ENCODE measurements around the gene GNS.

GNS gene

DNA sequence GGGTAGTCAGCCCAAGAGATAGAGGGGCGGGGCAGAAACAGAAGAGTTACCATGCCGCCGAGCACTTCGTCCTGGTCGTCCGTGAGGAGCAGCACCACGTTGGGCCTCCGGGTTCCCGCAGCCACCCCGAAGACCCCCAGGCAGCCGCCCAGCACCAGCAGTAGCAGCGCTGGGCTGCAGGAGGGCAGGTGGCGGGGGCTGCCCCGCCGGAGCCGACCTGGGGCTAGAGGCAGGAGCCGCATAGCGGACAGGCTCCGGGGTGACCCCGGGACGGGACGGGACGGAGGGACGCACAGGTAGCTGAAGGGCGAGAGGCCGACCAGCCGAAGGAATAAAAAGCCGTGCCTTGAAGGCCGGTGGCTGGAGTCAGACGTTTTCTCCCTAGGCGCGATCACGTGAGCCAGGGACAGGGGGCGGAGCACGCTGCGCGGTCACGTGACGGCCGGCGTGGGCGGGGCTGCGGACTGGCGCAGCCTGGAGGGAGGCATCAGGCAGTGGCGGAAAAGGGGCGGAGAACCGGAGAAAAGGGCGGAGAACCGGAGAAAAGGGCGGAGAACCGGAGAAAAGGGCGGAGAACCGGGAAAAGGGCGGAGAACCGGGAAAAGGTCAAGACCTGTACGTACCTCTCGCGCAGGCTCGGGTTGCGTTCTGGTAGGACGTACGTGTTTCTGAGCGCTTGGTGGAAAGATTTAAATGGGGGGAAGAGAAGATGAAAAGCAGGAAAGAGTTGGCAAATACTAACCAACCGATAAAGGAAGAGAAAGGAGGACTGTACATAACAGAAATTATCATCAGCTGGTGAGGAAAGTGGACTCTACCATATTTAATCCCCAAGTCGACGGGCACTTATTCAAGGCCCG is at the start of gene GNS:
TSS of gene GNS (minus strand) at position 372 of the 860 bp plus-strand sequence. CDS start at position 242, 130 bp downstream.
- peak; percentile 88 to 93 for DNase-seq (ENCODE audit: low read depth in 2 of 2)

DNA sequence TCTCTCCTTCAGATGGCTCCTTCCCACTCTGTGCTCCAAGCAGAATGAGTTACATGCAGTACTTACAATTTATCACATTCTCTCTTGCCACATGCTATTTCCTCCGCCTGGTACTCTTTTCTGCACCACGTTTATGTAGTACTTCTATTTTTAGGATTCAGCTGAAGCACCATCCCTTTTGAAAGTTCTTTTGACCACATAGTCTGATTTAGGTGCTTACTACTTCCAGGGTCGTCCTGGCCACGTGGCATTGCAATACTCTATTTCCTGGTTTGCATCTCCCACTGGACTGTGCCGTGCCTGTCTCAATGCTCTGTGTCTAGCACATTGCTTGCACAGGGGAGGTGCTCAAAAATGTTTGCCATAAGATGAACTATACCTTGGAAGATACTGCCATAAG is 48.9 kb upstream of the GNS start:
- no peak for DNase-seq (ENCODE audit: low read depth in 2 of 2)

DNA sequence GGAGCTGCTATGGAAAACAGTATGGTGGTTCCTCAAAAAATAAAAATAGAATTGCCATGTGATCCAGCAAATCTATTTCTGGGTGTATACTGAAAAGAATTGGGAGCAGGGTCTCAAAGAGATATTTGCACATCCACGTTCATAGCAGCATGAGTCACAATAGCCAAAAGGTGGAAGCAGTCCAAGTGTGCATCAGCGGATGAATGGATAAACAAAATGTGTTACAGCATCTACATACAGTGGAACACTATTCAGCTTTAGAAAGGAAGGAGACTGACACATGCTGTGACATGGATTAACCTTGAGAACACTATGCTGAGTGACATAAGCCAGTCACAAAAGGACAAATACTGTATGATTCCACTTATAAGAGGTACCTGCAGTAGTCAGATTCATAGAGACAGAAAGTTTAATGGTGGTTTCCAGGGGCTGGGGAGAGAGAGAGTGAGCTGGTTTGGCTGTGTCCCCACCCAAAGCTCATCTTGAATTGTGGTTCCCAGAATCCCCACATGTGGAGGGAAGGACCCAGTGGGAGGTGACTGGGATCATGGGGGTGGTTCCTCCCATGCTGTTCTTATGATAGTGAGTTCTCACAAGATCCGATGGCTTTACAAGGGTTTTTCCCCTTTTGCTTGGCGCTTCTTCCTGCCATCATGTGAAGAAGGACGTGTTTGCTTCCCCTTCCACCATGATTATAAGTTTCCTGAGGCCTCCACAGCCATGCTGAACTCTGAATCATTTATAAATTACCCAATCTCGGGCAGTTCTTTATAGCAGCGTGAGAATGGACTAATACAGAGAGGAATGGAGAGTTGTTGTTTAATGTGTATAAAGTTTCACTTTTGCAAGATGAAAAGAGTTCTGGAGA is 47.6 kb upstream of the GNS start:
- no peak for DNase-seq (ENCODE audit: low read depth in 2 of 2)

DNA sequence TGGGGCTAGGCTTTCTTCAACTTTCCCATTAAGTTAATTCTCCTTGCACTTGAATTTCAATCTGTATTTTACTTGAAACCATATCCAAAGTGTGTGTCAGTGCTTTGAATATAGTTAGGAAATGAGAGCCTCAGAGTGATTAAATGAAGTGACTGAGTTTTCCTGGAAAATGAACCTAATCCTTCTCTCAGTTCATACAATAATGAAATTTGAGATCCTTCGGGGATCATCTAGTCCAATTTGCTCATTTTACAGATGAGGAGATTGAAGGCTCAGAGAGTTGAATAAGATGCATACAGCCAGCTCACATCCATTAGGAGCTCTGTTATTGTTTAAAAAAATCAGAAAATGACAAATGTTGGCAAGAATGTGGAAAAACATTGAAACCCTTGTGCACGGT is 47.0 kb upstream of the GNS start:
- no peak for DNase-seq (ENCODE audit: low read depth in 2 of 2)

DNA sequence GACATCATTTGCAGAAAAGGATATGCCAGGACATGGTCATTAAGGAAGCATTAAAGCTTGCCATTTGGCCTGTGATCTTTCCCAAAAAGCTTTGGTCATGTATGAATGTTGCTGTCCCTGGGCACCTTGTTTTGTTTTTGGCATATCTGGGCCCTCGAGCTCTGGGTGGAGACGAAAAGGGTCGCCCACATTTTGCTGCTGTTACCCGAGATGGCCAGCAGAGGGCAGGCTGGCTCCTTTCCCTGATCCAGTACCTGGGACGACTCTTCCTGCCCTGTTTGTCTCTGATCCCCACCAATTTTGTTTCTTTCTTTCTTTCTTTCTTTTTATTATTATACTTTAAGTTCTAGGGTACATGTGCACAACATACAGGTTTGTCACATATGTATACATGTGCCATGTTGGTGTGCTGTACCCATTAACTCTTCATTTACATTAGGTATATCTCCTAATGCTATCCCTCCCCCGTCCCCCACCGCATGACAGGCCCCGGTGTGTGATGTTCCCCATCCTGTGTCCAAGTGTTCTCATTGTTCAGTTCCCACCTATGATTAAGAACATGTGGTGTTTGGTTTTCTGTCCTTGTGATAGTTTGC is 43.1 kb upstream of the GNS start:
- DNase-seq (ENCODE audit: low read depth in 2 of 2) = peak in 1 of 2 donors; percentile 34

DNA sequence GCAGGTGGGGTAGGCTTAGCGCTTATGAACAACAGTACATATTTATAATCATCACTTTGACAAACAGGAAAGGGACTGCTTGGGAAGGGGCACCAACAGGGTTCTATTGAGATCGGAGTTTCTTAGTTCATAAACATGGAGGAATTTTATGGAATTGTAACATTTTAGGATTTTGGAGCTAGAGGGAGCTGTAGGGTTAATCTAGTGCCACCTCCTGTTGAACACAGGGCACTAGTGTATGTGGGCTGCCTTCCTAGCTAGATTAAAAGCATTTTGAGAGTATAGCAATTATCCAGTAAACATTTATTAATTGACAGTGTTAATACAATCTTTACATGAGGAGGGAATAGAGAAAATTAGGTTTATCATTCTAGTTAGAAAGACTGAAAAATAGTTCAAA is 42.2 kb upstream of the GNS start:
- no peak for DNase-seq (ENCODE audit: low read depth in 2 of 2)

DNA sequence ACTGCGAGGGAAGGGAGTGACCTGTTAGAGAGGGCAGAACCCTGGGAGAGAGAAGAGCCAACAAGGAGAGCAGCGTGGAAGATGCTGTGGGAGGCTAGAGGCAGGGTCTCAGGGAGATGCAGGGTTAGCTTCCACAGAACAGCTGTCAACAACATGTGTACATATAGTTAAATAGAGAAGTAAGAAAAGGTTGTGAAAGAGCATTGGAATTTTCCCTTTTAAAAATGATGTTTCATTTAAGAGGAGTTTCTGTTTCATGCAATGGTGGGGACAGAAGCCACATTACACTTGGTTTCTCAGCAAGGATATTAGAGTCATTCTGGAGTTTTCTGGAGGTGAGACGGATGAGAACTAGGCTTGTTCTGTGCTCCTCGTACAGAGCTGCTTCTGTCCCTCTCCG is 41.4 kb upstream of the GNS start:
- no peak for DNase-seq (ENCODE audit: low read depth in 2 of 2)

DNA sequence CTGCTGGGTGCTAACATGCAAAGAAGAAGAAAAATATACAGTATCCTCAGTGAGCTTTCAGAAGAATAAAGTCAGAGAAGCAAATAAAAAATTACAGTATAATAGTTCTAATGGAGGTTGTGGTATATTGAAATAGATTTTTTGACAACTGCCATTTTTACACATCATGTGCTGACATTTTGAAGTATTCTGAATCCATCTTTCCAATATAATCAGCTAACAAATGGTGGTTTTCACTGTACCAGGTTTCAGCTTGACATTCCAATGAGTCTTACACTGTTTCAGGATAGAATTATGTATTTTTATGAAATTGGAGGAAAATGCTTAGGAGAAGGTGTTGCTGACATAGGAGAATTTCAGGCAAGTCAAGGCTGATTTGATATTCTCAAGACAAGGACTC is 39.0 kb upstream of the GNS start:
- no peak for DNase-seq (ENCODE audit: low read depth in 2 of 2)

DNA sequence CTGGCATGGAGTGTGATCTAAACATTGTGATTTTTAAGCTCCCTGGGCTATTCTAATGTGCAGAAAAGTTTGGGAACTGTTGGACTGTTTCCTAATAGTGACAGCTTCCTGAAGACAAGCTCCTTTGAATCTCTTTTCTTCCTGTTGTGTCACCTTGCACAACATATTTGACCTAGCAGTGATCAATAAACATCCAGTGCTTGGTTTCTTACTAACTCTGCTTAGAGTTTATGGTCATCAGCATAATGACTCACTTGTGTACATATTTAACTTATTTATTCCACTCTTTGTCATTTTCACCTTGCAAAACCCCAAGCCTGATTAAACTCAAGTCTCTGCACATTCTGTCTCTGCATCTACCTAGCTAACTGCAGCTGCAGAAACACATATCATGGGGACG is 38.0 kb upstream of the GNS start:
- DNase-seq (ENCODE audit: low read depth in 2 of 2) = no peak

DNA sequence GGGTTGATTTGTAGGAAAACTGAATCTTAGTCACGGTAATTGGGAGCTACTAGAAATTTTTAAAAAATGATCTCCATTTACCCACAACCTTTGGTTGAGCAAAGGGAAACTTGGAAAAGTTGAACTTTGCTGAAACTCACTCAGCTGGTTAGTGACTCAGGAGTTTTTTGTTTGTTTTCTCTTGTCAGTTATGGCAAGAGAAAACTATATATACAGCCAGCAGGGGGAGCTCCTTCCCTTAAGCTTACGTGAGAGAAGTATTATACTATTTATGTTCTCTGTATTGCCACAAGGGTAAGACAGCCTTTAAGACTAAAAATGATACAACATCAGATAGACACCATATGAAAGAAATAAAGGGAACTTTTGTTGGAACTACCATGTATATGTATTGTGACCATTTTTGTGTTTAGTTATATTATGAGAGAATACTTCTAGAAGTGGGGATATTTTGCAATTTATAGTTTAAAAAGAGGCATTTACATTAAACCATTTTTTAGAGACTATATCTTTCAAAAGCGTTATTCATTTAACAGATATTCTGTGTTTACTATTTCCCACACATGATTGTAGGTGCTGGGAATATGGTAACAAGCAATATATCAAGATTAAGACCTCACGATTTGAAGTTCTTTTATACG is 37.1 kb upstream of the GNS start:
- DNase-seq (ENCODE audit: low read depth in 2 of 2) = peak in 1 of 2 donors; percentile 31

DNA sequence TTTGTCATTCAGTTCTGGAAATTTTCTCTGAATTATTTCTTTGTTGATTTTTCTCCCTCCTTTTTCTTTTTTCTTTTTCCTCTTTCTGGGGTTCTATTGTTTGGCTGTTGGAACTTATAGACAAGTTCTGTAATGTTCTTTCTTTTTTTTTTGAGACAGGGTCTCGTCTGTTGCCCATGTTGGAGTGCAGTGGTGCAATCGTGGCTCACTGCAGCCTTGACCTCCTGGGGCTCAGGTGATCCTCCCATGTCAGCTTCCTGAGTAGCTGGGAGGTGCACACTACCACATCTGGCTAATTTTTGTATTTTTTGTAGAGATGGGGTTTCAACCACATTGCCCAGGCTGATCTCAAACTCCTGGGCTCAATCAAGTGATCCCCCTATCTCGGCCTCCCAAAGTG is 35.1 kb upstream of the GNS start:
- DNase-seq (ENCODE audit: low read depth in 2 of 2) = no peak

DNA sequence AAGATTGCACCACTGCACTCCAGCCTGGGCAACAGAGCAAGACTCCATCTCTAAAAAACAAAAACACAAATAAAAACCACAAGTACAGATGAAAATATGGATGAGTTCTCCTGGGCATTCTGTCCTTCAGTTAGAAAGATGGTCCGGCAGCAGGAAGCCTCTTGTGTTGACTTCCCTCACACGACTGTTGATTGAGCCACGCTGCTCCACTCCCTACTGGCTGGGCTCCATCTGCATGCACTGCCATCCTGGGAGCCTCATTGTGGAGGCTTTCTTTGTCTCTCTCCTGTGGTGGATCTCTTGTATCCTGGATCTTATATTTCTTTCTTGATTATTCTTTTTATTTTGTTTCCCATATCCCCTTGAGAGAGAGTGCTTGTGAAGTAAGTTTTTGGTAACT is 34.4 kb upstream of the GNS start:
- no peak for DNase-seq (ENCODE audit: low read depth in 2 of 2)

DNA sequence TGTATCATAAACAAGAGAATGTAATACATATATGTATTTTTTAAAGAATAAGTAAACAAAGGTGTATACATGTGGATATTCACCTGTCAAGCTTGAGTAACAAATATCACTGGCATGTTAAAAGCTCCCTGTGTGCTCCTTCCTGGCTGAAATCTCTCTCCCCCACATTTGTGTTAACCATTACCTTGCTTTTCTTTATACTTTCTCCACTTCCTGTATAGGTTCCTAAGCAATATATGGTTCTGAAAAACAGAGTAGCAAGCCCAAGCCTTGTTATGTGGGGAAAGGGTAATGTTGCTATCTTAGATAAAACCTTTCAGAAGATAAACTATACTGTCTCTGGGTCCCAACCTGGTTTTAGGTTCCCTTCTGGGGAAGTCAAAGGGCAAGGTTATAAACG is 32.9 kb upstream of the GNS start:
- no peak for DNase-seq (ENCODE audit: low read depth in 2 of 2)

DNA sequence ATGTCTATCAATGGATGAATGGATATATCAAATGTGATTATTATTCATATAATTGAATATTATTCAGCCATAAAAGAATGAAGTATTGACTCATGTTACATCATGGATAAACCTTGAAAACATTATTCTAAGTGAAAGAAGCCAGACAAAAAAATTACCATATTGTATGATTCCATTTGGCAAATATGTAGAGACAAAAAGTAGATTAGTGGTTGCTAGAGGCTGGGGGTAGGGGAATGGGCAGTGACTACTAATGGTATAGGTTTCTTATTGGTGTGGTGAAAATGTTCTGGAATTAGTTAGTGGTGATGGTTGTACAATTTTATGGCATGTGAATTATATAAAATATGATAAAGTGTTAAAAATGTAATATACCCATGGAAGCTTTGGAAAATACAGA is 31.8 kb upstream of the GNS start:
- no peak for DNase-seq (ENCODE audit: low read depth in 2 of 2)

DNA sequence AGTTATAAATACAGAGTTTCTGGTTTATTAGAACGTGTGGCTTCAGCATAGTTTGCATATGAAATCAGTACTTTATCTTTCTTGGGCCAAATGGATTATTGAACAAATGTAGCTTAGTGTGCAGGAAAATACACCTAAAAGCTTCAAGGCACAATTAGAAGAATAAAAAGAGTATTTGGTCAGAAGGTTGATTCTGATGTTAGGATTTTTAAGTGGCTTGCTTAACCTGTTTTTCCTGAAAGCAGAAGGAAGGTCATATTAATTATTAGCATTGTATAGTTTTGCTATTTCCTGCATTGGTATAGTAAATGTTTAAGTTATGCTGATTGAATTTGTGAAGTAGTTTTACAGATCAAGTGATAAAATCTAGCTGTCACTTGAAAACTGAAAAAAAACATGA is 31.0 kb upstream of the GNS start:
- no peak for DNase-seq (ENCODE audit: low read depth in 2 of 2)

DNA sequence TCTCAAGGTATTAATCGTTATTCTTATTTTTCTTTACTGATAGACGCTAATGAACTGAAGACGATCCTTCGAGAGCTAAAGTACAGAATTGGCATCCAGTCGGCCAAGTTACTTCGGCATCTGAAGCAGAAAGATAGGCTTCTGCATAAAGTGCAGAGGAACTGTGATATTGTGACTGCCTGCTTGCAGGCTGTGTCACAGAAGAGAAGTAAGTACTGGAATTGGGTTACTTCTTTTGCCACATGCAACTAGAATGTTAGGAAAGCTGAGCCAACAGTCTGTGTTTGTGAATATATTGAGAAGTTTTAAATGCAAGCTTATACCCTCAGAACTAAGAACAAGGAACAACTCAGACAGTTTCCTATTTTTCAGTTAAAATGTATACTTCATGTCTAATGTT is 26.6 kb upstream of the GNS start:
- DNase-seq (ENCODE audit: low read depth in 2 of 2) = no peak

DNA sequence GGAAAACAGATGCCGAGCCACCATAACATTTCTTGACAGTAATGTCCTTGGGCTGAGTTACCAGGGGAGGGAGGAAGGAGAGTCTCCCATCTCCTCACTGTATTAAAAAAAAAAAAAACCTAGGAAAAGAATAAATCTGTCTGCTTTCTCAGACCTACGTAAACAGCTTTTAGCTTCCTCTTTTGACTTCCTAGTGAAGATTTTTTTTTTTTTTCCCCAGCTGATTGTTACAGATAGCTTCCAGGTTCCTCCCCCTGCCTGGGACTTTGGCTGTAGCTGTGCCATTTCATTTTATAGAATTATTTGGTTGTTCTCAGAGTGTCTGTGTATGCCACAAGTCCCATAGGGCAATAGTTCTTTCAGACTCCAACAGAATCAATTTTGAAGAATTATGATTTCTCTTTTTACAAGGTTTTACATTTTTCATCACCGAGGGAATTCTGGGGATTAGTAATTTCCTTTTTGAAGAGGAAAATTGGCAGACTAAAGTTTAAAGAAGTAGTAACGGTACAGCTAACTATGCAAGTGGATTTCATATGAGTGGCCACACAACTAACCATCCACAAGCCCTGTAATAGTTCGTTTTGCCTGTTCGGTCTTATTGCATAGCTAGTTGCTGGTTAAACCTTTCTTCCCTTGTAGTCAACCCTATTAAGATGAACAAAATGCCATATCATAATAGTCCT is 23.1 kb upstream of the GNS start:
- DNase-seq (ENCODE audit: low read depth in 2 of 2) = no peak

DNA sequence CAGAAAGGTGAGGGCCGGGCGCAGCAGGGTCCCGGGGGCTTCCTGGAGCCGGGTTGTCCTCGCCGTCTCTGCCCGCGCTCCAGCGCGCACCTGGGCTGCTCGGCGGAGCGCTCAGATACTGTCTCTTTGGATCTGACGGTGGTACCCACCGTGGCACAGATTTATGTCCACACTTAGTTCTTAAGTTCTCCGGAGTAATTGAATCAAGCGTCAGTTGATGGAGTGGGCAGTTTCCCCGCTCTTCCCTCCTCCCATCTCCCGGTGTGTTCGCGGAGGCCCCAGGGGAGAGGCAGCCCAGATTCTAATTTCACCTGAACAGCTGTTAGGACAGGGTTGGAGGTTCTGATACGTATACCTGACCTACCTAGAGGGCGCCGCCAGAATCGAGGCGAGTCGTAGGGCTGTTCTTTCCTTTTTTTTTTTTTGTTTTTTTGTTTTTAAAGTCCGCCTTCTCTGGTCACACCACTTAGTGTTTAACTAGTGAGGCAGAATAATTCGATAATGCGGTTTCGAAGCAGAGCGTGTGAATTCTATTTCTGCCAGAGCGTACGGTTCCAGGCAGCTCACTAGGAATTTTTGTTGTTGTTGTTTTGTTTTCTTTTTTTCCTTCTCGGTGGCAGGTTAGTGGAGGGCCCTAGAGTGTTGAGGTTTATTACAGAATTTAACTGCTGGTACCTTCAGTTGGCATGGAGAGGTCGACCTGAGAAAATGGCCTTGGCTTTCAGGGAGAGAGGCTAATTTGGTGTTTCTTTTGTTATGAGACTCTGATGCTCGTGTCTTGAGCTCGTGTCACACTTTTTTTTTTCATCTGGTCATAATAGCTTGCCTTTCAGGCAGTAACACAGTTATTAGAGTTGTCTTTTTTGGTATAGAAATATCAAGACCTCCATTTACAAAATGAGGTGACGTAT is 22.3 kb upstream of the GNS start:
- DNase-seq (ENCODE audit: low read depth in 2 of 2) = no peak

DNA sequence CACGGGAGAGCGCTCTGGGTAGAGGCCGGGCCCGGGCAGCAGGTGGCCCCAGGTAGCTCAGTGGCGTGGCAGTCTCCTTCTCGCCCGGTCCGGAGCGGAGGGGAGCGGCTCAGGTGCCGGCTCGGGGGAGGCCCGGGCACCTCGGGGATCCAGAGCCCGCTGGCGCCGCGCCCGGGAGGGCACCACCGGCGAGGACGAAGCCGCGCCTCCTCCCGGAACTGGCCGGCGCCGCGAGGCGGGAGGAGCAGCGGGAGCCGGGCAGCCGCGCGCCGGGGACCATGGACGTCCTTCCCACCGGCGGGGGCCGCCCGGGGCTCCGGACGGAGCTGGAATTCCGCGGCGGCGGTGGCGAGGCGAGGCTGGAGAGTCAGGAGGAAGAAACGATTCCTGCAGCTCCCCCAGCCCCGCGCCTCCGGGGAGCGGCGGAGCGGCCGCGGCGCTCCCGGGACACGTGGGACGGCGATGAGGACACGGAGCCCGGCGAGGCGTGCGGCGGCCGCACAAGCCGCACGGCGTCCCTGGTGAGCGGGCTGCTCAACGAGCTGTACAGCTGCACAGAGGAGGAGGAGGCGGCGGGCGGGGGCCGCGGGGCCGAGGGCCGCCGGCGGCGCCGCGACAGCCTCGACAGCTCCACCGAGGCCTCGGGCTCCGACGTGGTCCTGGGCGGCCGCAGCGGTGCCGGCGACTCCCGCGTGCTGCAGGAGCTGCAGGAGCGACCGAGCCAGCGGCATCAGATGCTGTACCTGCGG is 21.5 kb upstream of the GNS start:
- no peak for DNase-seq (ENCODE audit: low read depth in 2 of 2)

DNA sequence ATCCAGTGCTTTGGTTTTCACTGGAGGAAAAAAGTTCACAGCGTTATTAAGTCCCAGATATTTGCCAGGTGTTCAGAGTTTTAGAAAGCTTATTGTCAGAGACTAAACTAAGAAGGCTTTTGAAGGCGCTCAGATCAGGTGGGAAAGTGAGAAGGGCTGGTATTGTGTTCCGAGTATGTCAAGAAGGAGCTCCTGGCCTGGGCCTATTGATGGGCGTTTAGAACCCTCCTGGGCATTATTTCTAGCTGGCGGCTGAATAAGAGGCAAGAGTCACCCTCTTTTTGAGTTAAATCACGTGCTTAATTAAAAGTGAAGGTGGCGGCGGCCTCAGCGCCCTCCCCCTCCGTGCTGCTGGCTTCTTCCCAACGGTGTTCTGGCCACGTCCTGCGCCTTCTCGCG is 20.9 kb upstream of the GNS start:
- no peak for DNase-seq (ENCODE audit: low read depth in 2 of 2)
